Neural cell (in vitro differentiated cells): Measurements from ENCODE around the gene SF3B5. TPM values are rescaled to one million over a fixed set of nuclear protein-coding genes. Genes with fewer than 3 reads are reported as not detected.

Experiments
- H2AFZ ChIP-seq: fragments of 200-600, 300-800 bp; sonication (generic), shearing (Covaris generic); 2 replicates; pipeline ENCODE4 v1.6.0; 2014; ENCODE audit warnings: low read depth, mild to moderate bottlenecking, antibody characterized with exemption, low read length, moderate library complexity
- H3F3A ChIP-seq: fragments of 200-600 bp; shearing (Covaris generic); 2 replicates; pipeline ENCODE4 v1.6.1; 2016; ENCODE audit warnings: mild to moderate bottlenecking, moderate library complexity, mixed read lengths, antibody characterized with exemption, low read length; ENCODE audit not compliant: insufficient read depth, poor library complexity, severe bottlenecking
- H3K27ac ChIP-seq: fragments of 200-600, 300-800 bp; sonication (generic), shearing (Covaris generic); 2 replicates; pipeline ENCODE4 v1.5.1; 2014; ENCODE audit warnings: mild to moderate bottlenecking, low read length, moderate library complexity
- H3K27me3 ChIP-seq: fragments of 300-800, 200-600 bp; sonication (generic), shearing (Covaris generic); 2 replicates; pipeline ENCODE4 v1.6.0; 2014; ENCODE audit warnings: mild to moderate bottlenecking, low read depth, low read length, moderate library complexity; ENCODE audit not compliant: insufficient read depth
- H3K36me3 ChIP-seq: fragments of 300-800, 200-600 bp; sonication (generic), shearing (Covaris generic); 2 replicates; pipeline ENCODE4 v1.5.1; 2014; ENCODE audit warnings: mild to moderate bottlenecking, antibody characterized with exemption, low read length, moderate library complexity; ENCODE audit not compliant: insufficient read depth
- H3K4me2 ChIP-seq: fragments of 300-800, 200-600 bp; sonication (generic), shearing (Covaris generic); 2 replicates; pipeline ENCODE4 v1.6.0; 2014; ENCODE audit warnings: mild to moderate bottlenecking, low read length
- H3K4me3 ChIP-seq: fragments of 300-800, 200-600 bp; sonication (generic), shearing (Covaris generic); 2 replicates; pipeline ENCODE4 v1.5.1; 2014; ENCODE audit warnings: mild to moderate bottlenecking, low read length, moderate library complexity
- H3K79me2 ChIP-seq: fragments of 200-600 bp; shearing (Covaris generic); replicated peaks from 2 replicates; pipeline ENCODE4 v1.6.0; 2014; ENCODE audit warnings: mild to moderate bottlenecking, low read length, moderate library complexity; ENCODE audit not compliant: insufficient read depth
- H3K9ac ChIP-seq: fragments of 300-800, 200-600 bp; sonication (generic), shearing (Covaris generic); 2 replicates; pipeline ENCODE4 v1.6.1; 2016; ENCODE audit warnings: mild to moderate bottlenecking, low read length, mixed read lengths
- H3K9me2 ChIP-seq: fragments of 200-600 bp; shearing (Covaris generic); 2 replicates; pipeline ENCODE4 v1.6.1; 2016; ENCODE audit warnings: mild to moderate bottlenecking, low read length, mixed read lengths; ENCODE audit not compliant: insufficient read depth
- H3K9me3 ChIP-seq: fragments of 200-600, 300-800 bp; sonication (generic), shearing (Covaris generic); 2 replicates; pipeline ENCODE4 v1.6.1; 2016; ENCODE audit warnings: mild to moderate bottlenecking, mixed run types, low read length, moderate library complexity, mixed read lengths
- H4K20me1 ChIP-seq: fragments of 200-600 bp; shearing (Covaris generic); 2 replicates; pipeline ENCODE4 v1.6.1; 2016; ENCODE audit warnings: mild to moderate bottlenecking, mixed run types; ENCODE audit not compliant: insufficient read depth
- CTCF ChIP-seq: fragments of 450-650 bp; IDR thresholded peaks from 2 replicates; pipeline ENCODE4 v1.5.1; 2014; ENCODE audit warnings: antibody characterized with exemption, mild to moderate bottlenecking, moderate library complexity; ENCODE audit not compliant: poor library complexity, severe bottlenecking
- EP300 ChIP-seq: fragments of 450-650 bp; conservative IDR thresholded peaks from 2 replicates; pipeline ENCODE4 v1.6.1; 2014; ENCODE audit warnings: antibody characterized with exemption, mild to moderate bottlenecking, moderate library complexity; ENCODE audit not compliant: poor library complexity, severe bottlenecking
- EZH2 ChIP-seq: fragments of 200-600, 300-800 bp; shearing (Covaris generic), sonication (generic); IDR thresholded peaks from 2 replicates; pipeline ENCODE4 v1.6.1; 2014; ENCODE audit warnings: antibody characterized with exemption, low read length, borderline replicate concordance, mild to moderate bottlenecking; ENCODE audit not compliant: insufficient read depth, poor library complexity, severe bottlenecking
- MXI1 ChIP-seq: fragments of 450-650 bp; conservative IDR thresholded peaks from 2 replicates; pipeline ENCODE4 v1.6.1; 2014; ENCODE audit warnings: antibody characterized with exemption, mild to moderate bottlenecking; ENCODE audit not compliant: poor library complexity, severe bottlenecking
- POLR2AphosphoS5 ChIP-seq: IDR thresholded peaks from 2 replicates; pipeline ENCODE4 v1.6.1; 2012
- RAD21 ChIP-seq: fragments of 450-650 bp; conservative IDR thresholded peaks from 2 replicates; pipeline ENCODE4 v1.6.1; 2014; ENCODE audit warnings: antibody characterized with exemption, mild to moderate bottlenecking, moderate library complexity
- REST ChIP-seq: IDR thresholded peaks from 2 replicates; pipeline ENCODE4 v1.6.1; 2012; ENCODE audit warnings: borderline replicate concordance
- SMC3 ChIP-seq: fragments of 450-650 bp; conservative IDR thresholded peaks from 2 replicates; pipeline ENCODE4 v1.6.1; 2014; ENCODE audit warnings: antibody characterized with exemption, mild to moderate bottlenecking, moderate library complexity; ENCODE audit not compliant: poor library complexity
- TAF1 ChIP-seq: IDR thresholded peaks from 2 replicates; pipeline ENCODE4 v1.6.1; 2012; ENCODE audit warnings: low read depth
- polyA plus RNA-seq: library from polyadenylated mRNA; depleted of rRNA; stranded (reverse); fragments of >200 nt; gene quantifications from 2 replicates; pipeline ENCODE4 v1.2.3, GENCODE V29; 2014

Gene SF3B5
- polyA plus RNA-seq, 1 donor from 2014 or later, result 246 TPM

GRCh38 chr6:144064402-144065212, 30.8 kb downstream of the SF3B5 start:
- Histone ChIP-seq H3K9ac (peak overlapping the region; percentile 53), H3K79me2 (no peaks in the 10 kb centered on the region), H3K4me3 (peak overlapping the region; percentile 94), H3K27me3 (peaks cover 44% of the 10 kb centered on the region), H4K20me1 (no peaks in the 10 kb centered on the region), H3K27ac (no peak overlapping the region), H3K36me3 (no peaks in the 10 kb centered on the region), H3K9me2 (no peaks in the 10 kb centered on the region), H2AFZ (no peak overlapping the region), H3F3A (no peaks in the 10 kb centered on the region), H3K9me3 (no peaks in the 10 kb centered on the region), H3K4me2 (peak overlapping the region; percentile 30)
- TF ChIP-seq EP300 (no peak), CTCF (no peak), REST (no peak), RAD21 (no peak), MXI1 (no peak), TAF1 (no peak), EZH2 (no peak), POLR2AphosphoS5 (no peak), SMC3 (no peak)

GRCh38 chr6:144063744-144064401, 31.5 kb downstream of the SF3B5 start:
- peak overlapping the region; percentile 68 for H3K4me2 ChIP-seq
- no peaks in the 10 kb centered on the region for H3F3A ChIP-seq
- peak overlapping the region; percentile 29 for H2AFZ ChIP-seq
- peak overlapping the region; percentile 53 for H3K9ac ChIP-seq
- no peaks in the 10 kb centered on the region for H3K9me2 ChIP-seq
- peak overlapping the region; percentile 94 for H3K4me3 ChIP-seq
- H3K36me3 ChIP-seq, result no peaks in the 10 kb centered on the region
- no peak for TF ChIP-seq POLR2AphosphoS5
- no peak for TF ChIP-seq EZH2
- TF ChIP-seq RAD21, result peak; percentile 41
- TF ChIP-seq REST, result no peak
- peak; percentile 71 for TF ChIP-seq MXI1
- TF ChIP-seq CTCF, result peak; percentile 70
- no peak for TF ChIP-seq SMC3
- TF ChIP-seq EP300, result peak; percentile 31
- no peak for TF ChIP-seq TAF1
- no peaks in the 10 kb centered on the region for H3K79me2 ChIP-seq
- H3K27ac ChIP-seq, result no peak overlapping the region
- H4K20me1 ChIP-seq, result no peaks in the 10 kb centered on the region
- H3K9me3 ChIP-seq, result no peaks in the 10 kb centered on the region
- peaks cover 44% of the 10 kb centered on the region for H3K27me3 ChIP-seq
